Osteoblast (primary cell): ENCODE data around the gene SLC25A11. TPM values are rescaled to one million over a fixed set of nuclear protein-coding genes. Genes with fewer than 3 reads are reported as not detected.

Source experiments
- DNase-seq: peaks from one replicate; pipeline ENCODE4 v3.0.0; 2011; ENCODE audit warnings: low spot score, mixed read lengths; ENCODE audit not compliant: insufficient read length; ENCODE audit errors: missing footprints
- H2AFZ ChIP-seq: 2 replicates; pipeline ENCODE4 v1.6.0; 2011; ENCODE audit warnings: mild to moderate bottlenecking, low read length
- H3K27ac ChIP-seq: 2 replicates; pipeline ENCODE4 v1.5.1; 2011; ENCODE audit warnings: mild to moderate bottlenecking, low read depth, low read length, moderate library complexity
- H3K27me3 ChIP-seq: 2 replicates; pipeline ENCODE4 v1.6.0; 2012; ENCODE audit warnings: mild to moderate bottlenecking, control low read depth, inconsistent platforms, low read length, moderate library complexity; ENCODE audit not compliant: insufficient read depth
- H3K36me3 ChIP-seq: 2 replicates; pipeline ENCODE4 v1.5.1; 2011; ENCODE audit warnings: mild to moderate bottlenecking, low read length, control low read depth, moderate library complexity; ENCODE audit not compliant: insufficient read depth
- H3K4me1 ChIP-seq: 2 replicates; pipeline ENCODE4 v1.5.1; 2011; ENCODE audit warnings: mild to moderate bottlenecking, low read length, control low read depth, moderate library complexity; ENCODE audit not compliant: insufficient read depth
- H3K4me2 ChIP-seq: 2 replicates; pipeline ENCODE4 v1.6.0; 2011; ENCODE audit warnings: mild to moderate bottlenecking, low read length; ENCODE audit not compliant: insufficient read depth
- H3K4me3 ChIP-seq: fragments of 200-600 bp; sonication (generic); 3 replicates; pipeline ENCODE4 v1.5.1; 2012; ENCODE audit warnings: mild to moderate bottlenecking, low read length, inconsistent platforms; ENCODE audit not compliant: insufficient read depth
- H3K79me2 ChIP-seq: 2 replicates; pipeline ENCODE4 v1.6.0; 2012; ENCODE audit warnings: mild to moderate bottlenecking, low read length, control low read depth, inconsistent platforms; ENCODE audit not compliant: insufficient read depth
- H3K9me3 ChIP-seq: 2 replicates; pipeline ENCODE4 v1.5.1; 2011; ENCODE audit warnings: low read depth, low read length, control low read depth
- H4K20me1 ChIP-seq: 2 replicates; pipeline ENCODE4 v1.6.0; 2012; ENCODE audit warnings: mild to moderate bottlenecking, low read length, control low read depth; ENCODE audit not compliant: insufficient read depth
- small RNA-seq: library from RNA; depleted of rRNA; stranded (forward); fragments of <200 nt; gene quantifications from one replicate; pipeline ENCODE3, GENCODE V24; 2012
- total RNA-seq: library from RNA; depleted of rRNA; stranded (reverse); fragments of >200 nt; gene quantifications from 2 replicates; pipeline ENCODE4 v1.2.3, GENCODE V29; 2012
- TF ChIP-seq, protein P1 (sequence below): IDR thresholded peaks from 2 replicates; pipeline ENCODE4 v1.5.1; 2011; ENCODE audit warnings: mild to moderate bottlenecking, low read depth, low read length, moderate library complexity; ENCODE audit errors: extremely low read depth

The SLC25A11 gene
- total RNA-seq, 1 donor, result 47.4 TPM

DNA sequence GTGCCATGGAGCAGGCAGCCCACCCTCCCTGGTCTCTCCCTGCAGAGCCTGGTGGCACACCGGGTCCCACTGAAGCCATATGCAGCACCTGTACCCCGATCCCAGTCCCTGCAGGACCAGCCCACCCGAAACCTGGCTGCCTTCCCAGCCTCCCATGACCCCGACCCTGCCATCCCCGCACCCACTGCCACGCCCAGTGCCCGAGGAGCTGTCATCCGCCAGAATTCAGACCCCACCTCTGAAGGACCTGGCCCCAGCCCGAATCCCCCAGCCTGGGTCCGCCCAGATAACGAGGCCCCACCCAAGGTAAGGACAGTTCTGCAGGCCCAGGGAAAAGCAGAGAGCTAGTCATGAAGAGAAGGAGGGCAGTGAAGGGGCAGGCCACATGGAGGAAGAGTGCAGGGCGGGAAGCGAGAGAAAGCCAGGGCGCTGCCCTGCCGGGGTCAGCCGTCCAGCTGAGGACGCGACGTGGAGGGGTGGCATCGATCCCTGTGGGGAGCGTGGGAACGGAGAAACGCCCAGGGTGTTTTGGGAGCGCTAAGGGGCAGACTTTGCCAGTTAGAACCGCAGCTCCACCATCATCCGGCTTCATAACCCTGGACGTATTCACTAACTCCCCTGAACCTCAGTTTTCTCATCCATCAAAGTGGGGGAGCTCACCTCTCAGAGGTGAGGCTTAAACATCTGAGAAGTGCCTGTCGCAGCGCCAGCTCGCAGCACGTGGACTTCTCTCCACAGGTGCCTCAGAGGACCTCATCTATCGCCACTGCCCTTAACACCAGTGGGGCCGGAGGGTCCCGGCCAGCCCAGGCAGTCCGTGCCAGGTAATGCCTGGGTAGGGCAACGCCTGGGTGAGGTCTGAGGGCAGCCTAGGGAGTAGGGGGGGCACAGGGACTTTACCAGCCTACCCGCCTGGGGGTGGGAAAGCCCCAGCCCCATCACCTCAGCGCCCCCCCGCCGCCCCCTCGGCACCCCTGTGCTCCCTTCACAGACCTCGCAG, 48.1 kb downstream of the SLC25A11 start:
- Histone ChIP-seq H2AFZ (no peak overlapping the region), H3K79me2 (no peaks in the 10 kb centered on the region), H3K4me3 (no peak overlapping the region), H3K4me1 (no peaks in the 10 kb centered on the region), H3K4me2 (no peak overlapping the region), H4K20me1 (peaks cover 5% of the 10 kb centered on the region), H3K9me3 (no peaks in the 10 kb centered on the region), H3K36me3 (peaks cover 54% of the 10 kb centered on the region), H3K27me3 (no peaks in the 10 kb centered on the region), H3K27ac (no peak overlapping the region)
- TF ChIP-seq, protein P1, sequence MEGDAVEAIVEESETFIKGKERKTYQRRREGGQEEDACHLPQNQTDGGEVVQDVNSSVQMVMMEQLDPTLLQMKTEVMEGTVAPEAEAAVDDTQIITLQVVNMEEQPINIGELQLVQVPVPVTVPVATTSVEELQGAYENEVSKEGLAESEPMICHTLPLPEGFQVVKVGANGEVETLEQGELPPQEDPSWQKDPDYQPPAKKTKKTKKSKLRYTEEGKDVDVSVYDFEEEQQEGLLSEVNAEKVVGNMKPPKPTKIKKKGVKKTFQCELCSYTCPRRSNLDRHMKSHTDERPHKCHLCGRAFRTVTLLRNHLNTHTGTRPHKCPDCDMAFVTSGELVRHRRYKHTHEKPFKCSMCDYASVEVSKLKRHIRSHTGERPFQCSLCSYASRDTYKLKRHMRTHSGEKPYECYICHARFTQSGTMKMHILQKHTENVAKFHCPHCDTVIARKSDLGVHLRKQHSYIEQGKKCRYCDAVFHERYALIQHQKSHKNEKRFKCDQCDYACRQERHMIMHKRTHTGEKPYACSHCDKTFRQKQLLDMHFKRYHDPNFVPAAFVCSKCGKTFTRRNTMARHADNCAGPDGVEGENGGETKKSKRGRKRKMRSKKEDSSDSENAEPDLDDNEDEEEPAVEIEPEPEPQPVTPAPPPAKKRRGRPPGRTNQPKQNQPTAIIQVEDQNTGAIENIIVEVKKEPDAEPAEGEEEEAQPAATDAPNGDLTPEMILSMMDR, result no peak
- DNase-seq, result peak; percentile 72

DNA sequence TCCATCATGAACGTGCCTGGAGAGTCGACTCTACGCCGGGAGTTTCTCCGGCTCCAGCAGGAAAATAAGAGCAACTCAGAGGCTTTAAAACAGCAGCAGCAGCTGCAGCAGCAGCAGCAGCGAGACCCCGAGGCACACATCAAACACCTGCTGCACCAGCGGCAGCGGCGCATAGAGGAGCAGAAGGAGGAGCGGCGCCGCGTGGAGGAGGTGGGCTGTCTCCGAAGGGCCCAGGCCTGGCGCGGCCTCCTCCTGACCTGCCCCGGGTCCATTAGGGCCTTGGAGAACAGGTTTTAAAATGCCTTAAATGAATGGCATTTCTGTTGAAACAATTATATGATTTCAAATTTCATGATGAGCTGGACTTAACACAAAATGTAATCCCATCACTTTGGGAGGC, 52.3 kb downstream of the SLC25A11 start:
- Histone ChIP-seq H3K36me3 (peaks cover 45% of the 10 kb centered on the region), H3K27me3 (no peaks in the 10 kb centered on the region), H3K4me1 (no peaks in the 10 kb centered on the region), H3K27ac (no peak overlapping the region), H3K9me3 (no peaks in the 10 kb centered on the region), H4K20me1 (no peaks in the 10 kb centered on the region), H3K79me2 (no peaks in the 10 kb centered on the region), H3K4me2 (no peak overlapping the region), H2AFZ (no peak overlapping the region), H3K4me3 (no peak overlapping the region)
- peak; percentile 25 for DNase-seq
- TF ChIP-seq, protein P1, result no peak

Small RNA genes lying within 50 kb of the gene (small RNA-seq; reads per million reads assigned to genes)
- gene MIR6864, result not detected
- gene MIR6865, result not detected

Other genes with a start within 250 kb of the SLC25A11 start
- gene PELP1, start 235.9 kb downstream of the SLC25A11 start, total RNA-seq, result 18.6 and 19.9 TPM in 2 replicates
- gene ARRB2, start 229.4 kb downstream of the SLC25A11 start, total RNA-seq, result 6.2 and 8.7 TPM in 2 replicates
- 11.2 and 13.0 TPM in 2 replicates for gene MED11, start 208.6 kb downstream of the SLC25A11 start, total RNA-seq
- gene ZMYND15, start 200.2 kb downstream of the SLC25A11 start, total RNA-seq, result 0.59 and 1.4 TPM in 2 replicates
- 5.9 and 11.2 TPM in 2 replicates for gene CXCL16, start 200.1 kb downstream of the SLC25A11 start, total RNA-seq
- not detected in 2 replicates for gene TM4SF5, start 168.2 kb downstream of the SLC25A11 start, total RNA-seq
- 0.29 TPM in 1 of 2 replicates, not detected in the other for gene VMO1, start 153.7 kb downstream of the SLC25A11 start, total RNA-seq
- gene GLTPD2, start 151.1 kb downstream of the SLC25A11 start, total RNA-seq, result not detected in 2 replicates
- 109 and 113 TPM in 2 replicates for gene PSMB6, start 143.9 kb downstream of the SLC25A11 start, total RNA-seq
- 18.9 and 19.9 TPM in 2 replicates for gene PLD2, start 132.9 kb downstream of the SLC25A11 start, total RNA-seq
- gene MINK1, start 106.7 kb downstream of the SLC25A11 start, total RNA-seq, result 34.4 and 35.9 TPM in 2 replicates
- gene C17orf107, start 40.5 kb downstream of the SLC25A11 start, total RNA-seq, result 4.0 and 5.3 TPM in 2 replicates
- gene CHRNE, start 36.9 kb downstream of the SLC25A11 start, total RNA-seq, result 1.4 and 1.8 TPM in 2 replicates
- gene GP1BA, start 7.8 kb downstream of the SLC25A11 start, total RNA-seq, result not detected in 2 replicates
- 25.3 and 26.5 TPM in 2 replicates for gene RNF167, start 222 bp upstream of the SLC25A11 start, total RNA-seq
- gene PFN1, start 8.5 kb upstream of the SLC25A11 start, total RNA-seq, result 347 and 425 TPM in 2 replicates
- gene ENO3, start 11.1 kb upstream of the SLC25A11 start, total RNA-seq, result 2.9 TPM in 2 replicates
- gene SPAG7, start 27.8 kb upstream of the SLC25A11 start, total RNA-seq, result 34.0 and 39.8 TPM in 2 replicates
- gene CAMTA2, start 47.6 kb upstream of the SLC25A11 start, total RNA-seq, result 14.7 and 19.2 TPM in 2 replicates
- 0.29 and 0.36 TPM in 2 replicates for gene INCA1, start 57.5 kb upstream of the SLC25A11 start, total RNA-seq
- gene KIF1C, start 57.9 kb upstream of the SLC25A11 start, total RNA-seq, result 54.6 and 54.8 TPM in 2 replicates
- not detected in 2 replicates for gene SLC52A1, start 95.4 kb upstream of the SLC25A11 start, total RNA-seq
- gene ZFP3, start 138.4 kb upstream of the SLC25A11 start, total RNA-seq, result 3.5 and 3.6 TPM in 2 replicates
- gene ZNF232, start 171.8 kb upstream of the SLC25A11 start, total RNA-seq, result 8.0 and 8.3 TPM in 2 replicates
- gene USP6, start 176.0 kb upstream of the SLC25A11 start, total RNA-seq, result not detected in 2 replicates